Skin epidermis (tissue), 12 donors: ENCODE measurements around the gene SLC25A39.
A peak's percentile ranks its signal among the peaks of the same experiment; 100 is the strongest.
"Not testable (repeated sequence)": the region's sequence is repeated elsewhere in the genome, so short reads cannot be mapped to it uniquely, and the experiment has no call there.

Experiments used
- H3K27ac ChIP-seq, 21 experiments: fragments of 200-600 bp; sonication (generic) in 11 of 21; one replicate each; pipeline ENCODE4 v1.5.0; 2020; ENCODE audit warnings: mild to moderate bottlenecking in 3 of 21, inconsistent platforms in 2 of 21, moderate library complexity in 2 of 21
- H3K4me3 ChIP-seq, 7 experiments: fragments of 200-600 bp; sonication (generic) in 2 of 7; one replicate each; pipeline ENCODE4 v1.5.0; 2020; ENCODE audit warnings: inconsistent platforms in 2 of 7, mild to moderate bottlenecking in 2 of 7, moderate library complexity in 1 of 7

SLC25A39 gene

DNA sequence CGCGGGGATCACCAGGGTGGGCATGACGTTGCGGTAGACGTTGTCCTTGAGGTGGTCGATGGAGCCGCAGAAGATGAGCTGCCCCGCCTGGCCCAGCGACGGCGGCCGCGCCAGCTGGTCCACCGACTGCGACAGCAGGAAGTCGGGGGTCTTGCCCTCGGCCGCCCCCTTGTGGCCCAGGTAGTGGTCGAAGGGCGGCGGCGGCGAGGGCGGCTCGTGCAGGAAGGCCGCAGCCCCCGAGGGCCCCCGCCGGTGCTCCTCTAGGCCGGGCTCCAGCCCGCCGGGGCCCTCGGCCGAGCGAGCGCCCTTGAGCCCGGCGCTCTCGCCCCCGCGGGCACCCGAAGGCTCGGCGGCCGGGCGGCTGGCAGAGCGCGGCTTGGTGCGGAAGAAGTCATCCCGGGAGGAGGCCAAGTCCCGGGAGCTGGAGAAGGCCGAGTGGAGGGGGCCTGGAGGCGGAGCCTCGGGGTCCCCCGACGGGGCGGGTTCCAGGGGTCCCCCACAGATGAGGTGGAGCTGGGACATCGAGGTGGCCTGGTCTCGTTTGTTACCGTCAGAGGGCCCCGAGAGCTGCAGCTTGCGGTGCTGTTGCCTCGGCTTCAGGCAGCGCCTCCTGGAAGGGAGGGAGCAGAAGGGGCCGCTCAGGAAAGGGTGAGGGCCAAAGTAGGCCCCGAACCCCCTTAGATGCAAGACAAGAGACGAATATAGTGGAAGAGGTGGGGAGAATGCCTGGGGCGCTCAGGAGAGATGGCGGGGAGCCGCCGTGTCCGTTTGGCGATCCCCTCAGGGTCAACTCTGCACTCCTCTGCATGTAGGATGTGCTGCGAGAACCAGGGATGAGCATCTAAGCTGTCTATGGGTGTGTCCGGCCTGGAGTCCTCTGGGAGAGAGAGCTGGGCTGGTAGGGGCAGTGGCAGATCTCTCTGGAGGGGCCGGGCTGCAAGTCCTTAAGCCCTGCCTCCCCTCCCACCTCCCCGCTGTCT, 30.2 kb upstream of the SLC25A39 start:
- H3K27ac ChIP-seq, result no peak overlapping the region
- H3K4me3 ChIP-seq, result peak overlapping the region in 5 of 7 experiments; percentile 2 to 48 (median 38)

- peak overlapping the region; percentile 17 to 48 (median 29) for H3K4me3 ChIP-seq
- H3K27ac ChIP-seq, result peak overlapping the region in 5 of 21 experiments; percentile 9 to 67 (median 37)
Observed at GRCh38 chr17:44353672-44354331, 29.2 kb upstream of the SLC25A39 start.

DNA sequence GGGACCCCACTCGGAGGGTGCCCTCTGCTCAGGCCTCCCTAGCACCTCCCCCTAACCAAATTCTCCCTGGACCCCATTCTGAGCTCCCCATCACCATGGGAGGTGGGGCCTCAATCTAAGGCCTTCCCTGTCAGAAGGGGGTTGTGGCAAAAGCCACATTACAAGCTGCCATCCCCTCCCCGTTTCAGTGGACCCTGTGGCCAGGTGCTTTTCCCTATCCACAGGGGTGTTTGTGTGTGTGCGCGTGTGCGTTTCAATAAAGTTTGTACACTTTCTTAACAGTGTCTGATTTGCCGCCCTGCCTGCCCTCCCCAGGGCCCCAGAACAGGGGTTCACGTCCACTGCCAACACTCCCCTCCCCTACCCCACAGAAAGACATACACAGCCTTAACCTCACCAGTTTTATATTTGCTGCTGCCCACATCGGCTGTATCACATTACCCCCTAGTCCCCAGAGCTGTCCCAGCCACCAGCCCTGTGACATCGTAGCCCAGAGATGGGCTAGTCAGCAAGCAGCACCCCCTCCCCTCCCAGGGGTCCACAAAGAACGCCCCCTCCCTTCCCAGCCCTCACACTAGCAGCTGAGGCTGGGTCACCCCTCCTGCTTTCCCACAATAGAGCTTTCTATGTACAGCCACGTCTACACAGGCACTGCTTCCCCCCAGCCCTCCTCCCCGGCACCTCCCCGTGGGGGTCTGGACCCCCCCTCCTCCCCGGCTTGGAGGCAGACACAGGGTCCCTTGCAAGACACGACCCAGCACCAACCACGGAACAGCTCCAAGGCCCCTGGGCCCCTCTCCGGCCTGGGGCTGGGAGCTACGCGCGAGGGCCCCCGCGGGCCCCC, 28.4 kb upstream of the SLC25A39 start:
- Histone ChIP-seq H3K27ac (peak overlapping the region in 5 of 21 experiments; percentile 9 to 67 (median 37)), H3K4me3 (peak overlapping the region; percentile 17 to 48 (median 29))

- no peak overlapping the region for H3K27ac ChIP-seq
Observed at GRCh38 chr17:44351961-44352827, 27.6 kb upstream of the SLC25A39 start.

GRCh38 chr17:44351464-44351863, 26.8 kb upstream of the SLC25A39 start:
- Histone ChIP-seq H3K27ac (no peak overlapping the region), H3K4me3 (no peak overlapping the region)

More at GRCh38 chr17:44351961-44352827, 27.6 kb upstream of the SLC25A39 start:
- no peak overlapping the region for H3K4me3 ChIP-seq

DNA sequence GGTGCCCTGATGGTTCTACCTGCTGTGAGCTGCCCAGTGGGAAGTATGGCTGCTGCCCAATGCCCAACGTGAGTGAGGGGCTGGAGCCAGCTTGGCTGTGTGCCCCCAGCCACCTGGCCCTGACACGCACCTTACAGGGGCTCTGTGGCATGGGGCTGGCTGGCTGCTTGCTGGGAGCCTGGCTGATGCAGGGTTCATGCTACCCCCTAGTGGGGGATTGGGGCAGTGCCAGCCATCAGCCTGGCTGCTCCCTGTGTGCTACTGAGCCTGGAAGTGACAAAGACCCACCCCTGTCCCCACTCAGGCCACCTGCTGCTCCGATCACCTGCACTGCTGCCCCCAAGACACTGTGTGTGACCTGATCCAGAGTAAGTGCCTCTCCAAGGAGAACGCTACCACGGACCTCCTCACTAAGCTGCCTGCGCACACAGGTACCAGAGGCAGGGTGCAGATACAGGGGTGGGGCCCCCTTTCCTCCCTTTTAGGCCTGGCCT, 26.2 kb upstream of the SLC25A39 start:
- no peak overlapping the region for H3K27ac ChIP-seq
- no peak overlapping the region for H3K4me3 ChIP-seq

- Histone ChIP-seq H3K4me3 (no peak overlapping the region), H3K27ac (peak overlapping the region in 1 of 21 experiments; percentile 72)
Observed at GRCh38 chr17:44349553-44350070, 25.0 kb upstream of the SLC25A39 start.

DNA sequence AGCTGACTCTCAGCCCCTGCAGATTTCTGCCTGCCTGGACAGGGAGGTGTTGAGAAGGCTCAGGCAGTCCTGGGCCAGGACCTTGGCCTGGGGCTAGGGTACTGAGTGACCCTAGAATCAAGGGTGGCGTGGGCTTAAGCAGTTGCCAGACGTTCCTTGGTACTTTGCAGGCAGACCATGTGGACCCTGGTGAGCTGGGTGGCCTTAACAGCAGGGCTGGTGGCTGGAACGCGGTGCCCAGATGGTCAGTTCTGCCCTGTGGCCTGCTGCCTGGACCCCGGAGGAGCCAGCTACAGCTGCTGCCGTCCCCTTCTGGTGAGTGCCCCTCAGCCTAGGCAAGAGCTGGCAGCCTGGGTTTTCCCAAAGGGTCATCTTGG, 24.4 kb upstream of the SLC25A39 start:
- Histone ChIP-seq H3K4me3 (no peak overlapping the region), H3K27ac (peak overlapping the region in 7 of 21 experiments; percentile 0 to 72 (median 54))

DNA sequence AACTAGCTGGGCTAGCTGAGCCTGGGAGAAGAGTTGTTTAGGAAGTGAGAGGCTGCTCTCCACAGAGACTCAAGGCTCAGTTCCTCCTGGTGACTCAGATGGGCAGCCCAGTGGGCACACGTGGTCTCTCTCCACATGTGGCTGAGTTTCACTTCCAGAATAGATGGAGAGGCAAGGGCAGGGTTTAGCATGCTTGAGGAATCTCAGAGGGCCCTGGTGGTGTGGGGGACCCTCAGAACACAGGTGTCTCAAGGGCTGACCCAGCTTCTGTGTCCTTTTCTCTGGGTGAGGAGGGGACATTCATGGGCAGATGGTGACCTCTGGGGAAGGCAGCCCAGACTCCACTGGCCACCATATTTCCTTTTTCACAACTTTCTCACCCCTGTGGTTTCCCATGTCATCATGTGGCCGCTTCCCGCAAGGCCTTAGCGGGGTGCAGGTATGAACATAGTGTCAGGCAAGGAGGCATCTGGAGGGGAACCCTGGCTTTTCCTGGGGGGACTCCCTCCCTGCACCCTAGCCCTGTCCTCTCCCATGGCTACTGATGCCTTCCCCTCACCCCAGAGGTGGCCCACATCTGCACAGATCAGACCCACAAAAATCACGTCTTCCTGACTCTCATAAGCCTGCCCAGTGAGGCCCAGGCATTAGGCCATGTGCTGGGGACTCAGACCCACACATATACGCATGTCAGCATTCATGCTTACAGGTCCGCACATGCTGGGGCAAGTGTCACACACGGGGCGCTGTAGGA, 23.8 kb upstream of the SLC25A39 start:
- Histone ChIP-seq H3K27ac (peak overlapping the region in 14 of 21 experiments; percentile 0 to 72 (median 24)), H3K4me3 (no peak overlapping the region)

DNA sequence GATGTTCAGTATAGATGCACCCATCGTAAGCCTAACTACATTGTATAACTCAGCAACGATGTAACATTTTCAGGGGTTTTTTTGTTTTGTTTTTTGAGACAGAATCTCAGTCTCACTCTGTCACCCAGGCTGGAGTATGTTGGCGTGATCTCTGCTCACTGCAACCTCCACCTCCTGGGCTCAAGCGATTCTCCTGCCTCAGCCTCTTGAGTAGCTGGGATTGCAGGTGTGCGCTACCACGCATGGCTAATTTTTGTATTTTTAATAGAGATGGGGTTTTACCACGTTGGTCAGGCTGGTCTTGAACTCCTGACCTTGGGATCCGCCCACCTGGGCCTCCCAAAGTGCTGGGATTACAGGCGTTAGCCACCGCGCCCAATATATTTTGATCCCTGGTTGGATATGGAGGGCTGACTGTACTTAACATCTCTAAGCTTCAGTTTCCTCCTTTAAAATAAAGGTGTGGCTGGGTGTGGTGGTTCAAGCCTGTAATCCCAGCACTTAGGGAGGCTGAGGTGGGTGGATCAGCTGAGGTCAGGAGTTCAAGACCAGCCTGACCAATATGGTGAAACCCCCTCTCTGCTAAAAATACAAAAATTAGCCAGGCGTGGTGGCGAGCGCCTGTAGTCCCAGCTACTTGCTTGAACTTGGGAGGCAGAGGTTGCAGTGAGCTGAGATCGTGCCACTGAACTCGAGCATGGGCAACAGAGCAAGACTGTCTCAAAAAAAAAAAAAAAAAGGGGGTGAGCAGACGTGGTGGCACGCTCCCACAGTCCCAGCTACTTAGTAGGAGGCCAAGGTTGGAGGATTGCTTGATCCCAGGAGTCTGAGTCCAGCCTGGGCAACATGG, 22.8 kb upstream of the SLC25A39 start:
- peak overlapping the region in 12 of 21 experiments; percentile 4 to 72 (median 28) for H3K27ac ChIP-seq

DNA sequence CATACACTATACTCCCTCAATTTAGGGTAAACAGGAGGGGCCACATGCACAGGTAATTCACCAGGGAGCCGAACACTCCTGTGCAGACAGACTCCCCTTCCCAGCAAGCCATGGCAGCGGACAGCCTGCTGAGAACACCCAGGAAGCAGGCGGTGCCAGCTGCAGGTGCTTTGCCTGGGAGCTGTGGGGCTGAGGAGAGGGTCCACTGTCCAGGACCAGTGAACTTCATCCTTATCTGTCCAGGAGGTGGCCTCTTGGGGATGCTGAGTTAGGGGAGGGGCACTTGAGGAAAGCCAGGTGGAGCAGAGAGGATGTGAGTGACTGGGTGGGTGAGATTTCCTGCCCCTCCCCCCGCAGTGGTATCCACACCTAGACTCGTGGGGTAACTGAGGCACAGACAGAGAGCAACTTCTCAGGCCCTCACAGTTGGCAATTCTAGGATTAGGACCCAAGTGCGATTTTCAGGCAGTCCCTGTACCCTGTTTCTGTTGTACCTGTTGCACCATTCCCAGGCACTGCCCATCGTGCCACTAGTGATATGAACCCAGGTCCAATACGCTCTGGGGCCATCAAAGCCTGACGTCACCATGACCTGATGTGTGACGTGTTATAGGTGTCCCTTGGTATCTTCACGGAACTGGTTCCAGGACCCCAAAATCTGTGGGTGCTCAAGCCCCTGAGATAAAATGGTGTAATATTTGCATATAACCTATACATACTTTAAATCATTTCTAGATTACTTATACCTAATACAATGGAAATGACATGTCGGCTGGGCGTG, 21.6 kb upstream of the SLC25A39 start:
- peak overlapping the region; percentile 72 to 94 (median 86) for H3K4me3 ChIP-seq
- peak overlapping the region in 18 of 21 experiments; percentile 85 to 95 (median 91) for H3K27ac ChIP-seq

More for the DNA sequence above, 22.8 kb upstream of the SLC25A39 start:
- H3K4me3 ChIP-seq, result not testable (repeated sequence)

GRCh38 chr17:44345454-44346026, 20.9 kb upstream of the SLC25A39 start:
- H3K27ac ChIP-seq, result peak overlapping the region; percentile 68 to 97 (median 91)
- H3K4me3 ChIP-seq, result peak overlapping the region; percentile 72 to 94 (median 86)

DNA sequence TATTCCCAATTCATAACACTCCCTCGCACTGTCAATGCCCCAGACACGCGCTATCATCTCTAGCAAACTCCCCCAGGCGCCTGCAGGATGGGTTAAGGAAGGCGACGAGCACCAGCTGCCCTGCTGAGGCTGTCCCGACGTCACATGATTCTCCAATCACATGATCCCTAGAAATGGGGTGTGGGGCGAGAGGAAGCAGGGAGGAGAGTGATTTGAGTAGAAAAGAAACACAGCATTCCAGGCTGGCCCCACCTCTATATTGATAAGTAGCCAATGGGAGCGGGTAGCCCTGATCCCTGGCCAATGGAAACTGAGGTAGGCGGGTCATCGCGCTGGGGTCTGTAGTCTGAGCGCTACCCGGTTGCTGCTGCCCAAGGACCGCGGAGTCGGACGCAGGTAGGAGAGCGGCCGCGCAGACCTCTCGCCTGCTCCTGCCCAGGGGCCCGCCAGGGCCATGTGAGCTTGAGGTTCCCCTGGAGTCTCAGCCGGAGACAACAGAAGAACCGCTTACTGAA, 20.4 kb upstream of the SLC25A39 start, which contains the start of gene GRN:
TSS of gene GRN (plus strand) at position 364 of the 515 bp plus-strand sequence. CDS start 3,863 bp downstream, outside the sequence.
- peak within 1 kb of the TSS; percentile 72 to 94 (median 86) for H3K4me3 ChIP-seq
- H3K27ac ChIP-seq, result peak within 1 kb of the TSS; percentile 68 to 97 (median 91)

- H3K27ac ChIP-seq, result peak overlapping the region in 13 of 21 experiments; percentile 4 to 97 (median 89)
- no peak overlapping the region for H3K4me3 ChIP-seq
Observed at GRCh38 chr17:44343510-44344209, 19.0 kb upstream of the SLC25A39 start.
